Amygdala (tissue), 56 donors: Measurements from ENCODE around the gene SLA2.
A peak's percentile ranks its signal among the peaks of the same experiment; 100 is the strongest.
"Not testable (repeated sequence)": the region's sequence is repeated elsewhere in the genome, so short reads cannot be mapped to it uniquely, and the experiment has no call there.

Source experiments
- DNase-seq, 56 donors: peaks; one replicate each; lab custom pipeline; 2025; lab: John Stamatoyannopoulos, UW

Gene SLA2

DNA sequence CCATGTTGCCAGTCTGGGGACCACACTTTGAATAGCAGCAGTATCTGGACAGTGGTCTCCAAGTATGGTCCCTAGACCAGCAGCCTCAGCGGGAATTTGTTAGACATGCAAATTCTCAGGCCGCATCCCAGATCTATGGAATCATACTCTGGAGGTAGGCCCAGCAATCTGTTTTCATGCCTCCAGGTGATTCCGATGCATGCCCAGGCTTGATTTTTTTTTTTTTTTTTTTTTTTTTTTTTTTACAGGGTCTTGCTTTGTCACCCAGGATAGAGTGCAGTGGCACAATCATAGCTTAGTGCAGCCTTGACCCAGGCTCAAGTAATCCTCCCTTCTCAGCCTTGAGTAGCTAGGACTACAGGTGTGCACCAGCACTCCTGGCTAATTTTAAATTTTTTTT, 682 bp upstream of the SLA2 start:
- no peak for DNase-seq

DNA sequence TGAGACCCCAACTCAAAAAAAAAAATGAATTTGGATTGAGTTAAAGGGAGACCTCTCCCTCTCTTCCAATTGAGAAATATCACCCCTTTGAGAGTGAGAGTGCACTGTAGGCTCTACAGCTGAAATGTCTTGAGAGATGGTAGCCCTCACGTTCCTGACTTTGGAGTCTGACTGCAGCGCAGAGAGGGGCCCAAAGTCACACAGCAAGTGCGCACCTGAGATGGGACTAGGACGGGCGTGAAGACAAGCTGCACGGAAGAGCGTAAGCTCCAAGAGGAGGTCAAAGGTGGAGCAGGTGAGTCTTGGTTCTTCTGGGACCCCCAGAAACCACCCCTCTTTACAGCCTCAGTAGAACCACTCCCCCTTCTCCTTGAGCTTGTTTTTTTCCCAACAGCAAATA, 643 bp downstream of the SLA2 start:
- DNase-seq: no peak

DNA sequence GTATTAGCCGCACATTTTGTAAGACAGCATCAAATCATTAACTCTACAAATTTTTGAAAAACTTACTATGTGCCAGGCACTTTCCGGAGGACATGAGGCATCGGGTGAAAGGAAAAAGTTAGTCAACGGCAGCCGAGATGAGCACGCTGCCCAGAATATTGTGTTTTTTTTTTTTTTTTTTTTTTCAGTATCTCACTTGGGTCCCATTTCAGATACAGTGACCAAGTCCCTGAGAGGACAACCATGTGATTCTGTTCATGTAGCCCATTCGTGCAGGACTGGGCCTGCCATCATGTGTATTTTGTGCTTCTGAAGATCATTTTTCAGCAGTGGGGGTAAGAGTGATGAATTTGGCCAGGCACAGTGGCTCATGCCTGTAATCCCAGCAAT, 1.3 kb downstream of the SLA2 start:
- no peak for DNase-seq

DNA sequence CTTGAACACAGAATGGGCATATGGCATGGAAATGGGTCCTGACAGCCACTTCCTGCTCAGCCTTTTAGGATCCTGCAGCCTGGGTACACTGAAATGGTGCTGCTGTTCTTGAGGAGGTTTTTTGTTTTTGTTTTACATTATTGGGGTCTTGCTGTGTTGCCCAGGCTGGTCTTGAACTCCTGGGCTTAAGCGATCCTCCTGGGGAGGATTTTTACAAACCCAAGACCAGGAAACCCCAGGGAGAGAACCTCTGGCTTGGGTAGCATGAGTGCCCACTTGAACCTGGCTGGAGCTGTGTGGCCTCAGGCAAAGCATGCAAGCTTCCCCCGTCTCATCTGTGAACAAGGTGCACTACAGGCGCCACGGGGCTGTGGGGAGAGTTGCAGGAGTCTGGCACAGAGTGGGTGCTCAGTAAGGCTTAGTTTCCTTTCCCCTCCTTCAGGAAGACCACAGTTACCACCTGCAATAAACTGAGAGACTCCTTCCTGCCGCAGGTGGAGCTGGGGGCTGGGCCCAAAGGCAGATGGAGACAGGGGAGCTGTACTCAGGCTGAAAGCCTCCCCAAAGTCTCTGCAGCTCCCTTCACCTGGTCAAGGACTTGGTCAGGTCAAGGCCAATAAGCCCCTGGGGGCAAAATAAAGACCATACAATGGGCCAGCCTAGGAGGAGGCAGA, 1.8 kb downstream of the SLA2 start:
- no peak for DNase-seq

DNA sequence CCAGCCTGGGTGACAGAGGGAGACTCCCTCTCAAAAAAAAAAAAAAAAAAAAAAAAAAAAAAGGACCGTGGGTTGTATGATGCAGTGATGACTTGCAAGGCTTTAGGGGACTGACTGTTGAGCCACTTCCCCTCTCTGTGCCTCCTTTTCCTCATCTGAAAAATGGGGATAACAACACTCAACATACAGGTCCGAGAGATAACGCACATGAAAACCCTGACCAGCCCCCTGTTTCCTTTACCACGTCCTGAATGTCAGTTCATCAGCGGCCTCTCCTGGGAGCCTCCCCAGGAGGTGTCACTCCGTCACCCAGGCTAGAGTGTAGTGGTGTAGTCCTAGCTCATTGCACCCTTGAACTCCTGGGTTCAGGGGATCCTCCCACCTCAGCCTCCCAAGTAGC, 3.9 kb downstream of the SLA2 start:
- DNase-seq: no peak

DNA sequence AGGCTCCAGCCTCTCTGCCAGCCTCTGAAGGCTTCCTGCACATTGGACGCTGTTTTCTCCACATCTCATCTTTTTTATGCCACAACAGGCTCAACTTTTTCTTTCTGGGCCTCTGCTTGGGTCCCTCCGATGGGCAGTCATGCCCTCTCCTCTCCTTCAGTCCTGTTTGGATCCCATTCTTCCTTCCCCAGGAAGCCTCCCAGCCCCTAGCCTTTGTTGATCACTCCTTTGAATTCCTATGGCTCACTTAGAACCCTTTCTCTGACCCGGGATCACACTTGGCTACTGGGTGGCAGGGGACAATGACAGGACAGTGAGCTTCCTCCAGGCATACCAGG, 4.5 kb downstream of the SLA2 start:
- DNase-seq: no peak

DNA sequence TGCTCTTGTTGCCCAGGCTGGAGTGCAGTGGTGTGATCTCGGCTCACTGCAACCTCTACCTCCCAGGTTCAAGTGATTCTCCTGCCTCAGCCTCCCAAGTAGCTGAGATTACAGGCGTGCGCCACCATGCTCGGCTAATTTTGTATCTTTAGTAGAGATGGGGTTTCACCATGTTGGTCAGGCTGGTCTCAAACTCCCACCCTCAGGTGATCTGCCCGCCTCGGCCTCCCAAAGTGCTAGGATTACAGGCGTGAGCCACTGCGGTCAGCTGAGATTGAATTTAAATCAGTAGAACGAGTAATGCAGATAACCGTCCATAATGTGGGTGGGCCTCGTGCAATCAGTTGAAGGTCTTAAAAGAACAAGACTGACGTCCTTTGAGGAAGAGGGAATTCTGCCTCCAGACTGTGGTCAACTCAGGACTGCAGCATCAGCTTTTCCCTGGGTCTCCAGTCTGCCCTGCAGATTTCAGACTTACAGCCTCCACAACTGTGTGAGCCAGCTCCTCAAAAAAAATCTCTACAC, 7.1 kb downstream of the SLA2 start:
- not testable (repeated sequence) for DNase-seq

DNA sequence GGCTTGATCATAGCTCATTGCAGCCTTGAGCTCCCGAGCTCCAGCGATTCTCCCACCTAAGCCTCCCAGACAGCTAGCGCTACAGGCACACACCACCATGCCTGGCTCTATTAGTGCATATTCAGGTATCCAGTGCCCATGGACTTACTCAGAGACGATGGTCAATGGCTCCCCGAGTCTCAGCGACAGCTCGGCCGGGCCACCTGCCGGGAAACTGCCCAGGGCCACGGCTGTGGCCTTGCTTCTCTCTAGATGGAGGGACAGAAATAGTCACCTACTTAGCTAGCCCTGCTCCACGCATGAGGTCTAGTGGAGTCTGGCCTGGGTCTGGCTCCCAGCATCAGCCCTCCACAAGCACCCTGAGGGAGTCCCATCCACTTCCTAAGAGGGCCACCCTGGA, 11.7 kb downstream of the SLA2 start:
- no peak for DNase-seq

DNA sequence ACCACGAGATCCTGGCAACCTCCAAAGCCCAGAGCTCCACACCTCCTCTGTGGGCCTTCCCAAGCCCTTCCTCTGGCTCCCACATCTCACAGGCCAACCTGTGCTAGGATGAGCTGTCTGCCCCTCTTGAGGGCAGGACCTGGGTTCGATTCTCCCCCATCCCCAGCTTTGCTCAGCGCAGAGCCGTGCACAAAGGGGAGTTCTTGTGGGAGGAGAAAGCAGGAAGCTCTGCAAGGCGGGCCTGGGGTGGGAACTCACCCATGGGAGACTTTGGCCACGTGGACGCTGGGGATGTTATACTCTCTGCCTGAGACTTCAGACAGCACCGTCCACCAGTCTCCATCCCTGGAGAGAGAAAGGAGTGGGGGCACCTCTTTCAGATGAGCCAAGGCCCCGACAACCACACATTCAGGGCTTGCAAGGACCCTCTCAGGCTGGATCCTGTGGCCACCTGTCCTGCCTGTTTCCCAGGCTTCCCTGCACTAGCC, 12.7 kb downstream of the SLA2 start:
- no peak for DNase-seq

DNA sequence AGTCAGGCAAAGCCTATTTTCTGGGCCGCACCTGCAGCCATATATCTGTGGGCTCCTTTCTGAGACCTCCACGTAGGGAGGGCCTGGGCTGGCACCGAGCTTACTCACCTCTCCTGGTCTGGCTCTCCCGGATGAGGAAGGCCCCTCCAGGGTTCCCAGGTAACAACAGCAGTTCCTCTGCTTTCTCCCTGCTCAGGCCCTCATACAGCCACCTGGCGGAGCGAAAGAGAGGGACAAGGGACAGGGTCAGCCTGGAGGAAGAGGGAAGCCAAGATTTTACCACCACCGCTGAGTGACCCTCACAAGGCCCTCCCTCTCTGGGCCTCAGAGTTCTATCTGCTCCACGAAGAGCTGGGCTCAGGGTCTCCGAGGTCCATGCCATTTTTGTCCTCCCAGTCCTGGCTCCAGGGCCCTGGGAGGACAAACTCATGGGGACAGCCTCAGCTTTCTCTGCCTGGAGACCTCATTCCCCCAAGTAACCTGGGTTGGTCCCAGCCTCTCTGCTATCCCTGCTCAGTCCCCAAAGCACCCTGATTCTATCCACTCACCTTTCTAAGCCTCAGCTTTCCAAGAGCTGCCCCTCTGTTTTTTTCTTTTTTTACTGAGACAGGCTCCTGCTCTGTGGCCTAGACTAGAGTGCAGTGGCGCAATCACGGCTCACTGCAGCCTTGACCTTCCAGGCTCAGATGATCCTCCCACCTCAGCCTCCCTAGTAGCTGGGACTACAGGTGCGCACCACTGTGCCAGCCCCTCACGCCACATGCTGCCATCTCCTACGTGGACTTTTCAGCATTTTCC, 13.3 kb downstream of the SLA2 start:
- DNase-seq: no peak

DNA sequence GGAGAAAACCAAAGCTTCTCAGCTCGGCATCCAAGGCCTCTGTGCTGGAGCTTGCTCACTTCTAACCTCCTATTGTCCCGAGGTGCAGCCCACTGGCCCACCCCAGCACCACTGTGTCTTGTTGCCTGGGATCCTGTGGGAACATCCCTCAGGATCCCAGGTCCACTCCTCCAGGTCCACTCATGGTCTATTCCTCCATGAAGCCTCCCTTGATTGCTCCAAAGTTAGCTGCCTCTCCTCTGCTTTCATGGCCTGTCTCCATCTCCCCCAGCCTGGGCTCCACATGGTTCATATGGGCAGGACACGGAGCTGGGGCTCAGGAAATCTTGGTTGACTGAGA, 13.9 kb downstream of the SLA2 start:
- DNase-seq: no peak

DNA sequence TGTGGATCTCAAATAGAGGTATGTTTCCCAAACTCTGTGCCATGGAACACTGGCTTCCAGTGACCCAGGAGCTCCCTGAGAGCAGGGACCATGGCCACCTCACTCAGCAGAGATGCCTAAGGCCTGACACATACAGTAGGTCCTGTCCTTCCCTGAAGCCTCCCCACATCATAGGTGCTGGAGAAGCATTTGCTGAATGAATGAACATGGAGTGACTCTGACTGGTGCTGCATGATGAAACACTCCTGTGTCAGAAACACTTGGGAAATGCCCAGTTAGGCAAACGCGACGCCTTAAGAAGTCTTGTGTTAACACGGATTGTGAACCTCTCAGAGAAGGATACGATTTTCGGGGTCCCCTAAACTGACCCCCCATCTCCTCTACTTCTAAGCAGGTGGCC, 14.3 kb downstream of the SLA2 start:
- DNase-seq: no peak

DNA sequence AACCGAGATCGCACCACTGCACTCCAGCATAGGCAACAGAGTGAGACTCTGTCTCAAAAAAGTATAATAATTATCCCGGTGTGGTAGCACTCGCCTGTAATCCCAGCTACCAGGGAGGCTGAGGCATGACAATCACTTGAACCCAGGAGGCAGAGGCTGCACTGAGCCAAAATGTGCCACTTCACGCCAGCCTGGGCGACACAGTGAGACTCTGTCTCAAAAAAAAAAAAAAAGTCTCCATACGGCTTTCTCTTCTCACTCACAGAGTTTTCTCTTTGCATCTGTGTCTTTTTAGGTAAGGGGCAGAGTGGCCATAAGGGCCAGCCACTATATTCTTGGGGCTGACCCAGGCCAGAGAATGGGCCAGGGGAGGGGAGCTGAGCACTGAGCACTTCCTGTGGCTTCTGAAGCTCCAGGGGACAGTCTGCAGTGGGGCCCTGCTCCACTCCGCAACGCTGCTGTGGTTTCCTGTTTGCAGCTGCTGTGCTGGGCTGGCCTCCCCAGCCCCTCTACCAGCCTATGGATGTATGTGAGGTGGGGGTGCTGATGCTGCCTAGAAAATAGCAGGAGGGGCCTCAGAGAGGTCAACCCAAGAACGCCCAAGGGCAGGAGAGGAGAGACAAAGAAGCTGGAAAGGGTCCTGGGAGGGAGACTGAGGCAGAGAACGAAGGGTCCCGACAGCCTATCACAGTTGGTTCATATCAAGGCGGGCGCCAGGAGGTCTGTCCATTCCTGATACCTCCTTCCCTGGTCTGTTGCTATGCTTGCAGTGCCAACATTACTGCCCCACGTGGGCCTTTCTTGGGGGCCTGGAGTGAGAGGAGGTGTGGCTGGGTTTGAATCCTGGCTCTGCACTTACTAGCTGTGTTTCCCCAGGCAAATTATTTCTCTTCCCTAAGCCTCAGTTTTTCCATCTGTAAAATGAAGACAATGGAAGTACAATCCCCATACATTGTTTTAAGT, 16.0 kb downstream of the SLA2 start:
- no peak for DNase-seq

DNA sequence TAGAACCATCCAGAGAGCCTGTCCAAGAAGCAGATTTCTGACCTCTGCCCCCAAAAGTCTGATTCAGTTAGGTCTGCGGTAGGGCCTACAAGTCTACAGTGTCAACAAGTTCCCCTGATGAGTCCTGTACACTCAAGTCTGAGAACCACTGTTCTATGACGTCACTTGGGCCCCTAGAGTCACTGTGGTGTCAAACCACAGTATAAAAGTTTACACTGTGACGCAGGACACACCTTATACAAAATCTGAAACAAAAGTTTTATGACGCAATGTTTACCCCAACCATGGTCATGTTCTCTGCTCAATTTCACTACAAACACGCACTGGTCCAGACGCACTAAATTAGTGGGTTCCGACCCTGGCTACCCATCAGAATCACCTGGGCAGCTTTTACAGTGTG, 17.9 kb downstream of the SLA2 start:
- DNase-seq: no peak

DNA sequence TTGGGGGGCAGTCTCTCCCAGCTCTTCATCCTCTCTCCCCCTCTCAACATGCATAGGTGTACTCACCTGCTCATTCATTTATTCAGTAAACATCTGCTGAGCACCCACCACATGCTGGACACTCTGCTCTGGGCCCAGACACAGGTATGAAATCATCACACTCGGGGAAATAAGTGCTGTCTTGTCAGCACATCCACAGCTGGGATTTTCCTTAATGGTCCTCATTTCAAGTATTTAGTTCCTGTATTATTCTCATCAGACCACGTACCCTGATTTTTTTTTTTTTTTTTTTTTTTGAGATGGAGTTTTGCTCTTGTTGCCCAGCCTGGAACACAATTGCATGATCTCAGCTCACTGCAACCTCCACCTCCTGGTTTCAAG, 21.1 kb downstream of the SLA2 start:
- no peak for DNase-seq

DNA sequence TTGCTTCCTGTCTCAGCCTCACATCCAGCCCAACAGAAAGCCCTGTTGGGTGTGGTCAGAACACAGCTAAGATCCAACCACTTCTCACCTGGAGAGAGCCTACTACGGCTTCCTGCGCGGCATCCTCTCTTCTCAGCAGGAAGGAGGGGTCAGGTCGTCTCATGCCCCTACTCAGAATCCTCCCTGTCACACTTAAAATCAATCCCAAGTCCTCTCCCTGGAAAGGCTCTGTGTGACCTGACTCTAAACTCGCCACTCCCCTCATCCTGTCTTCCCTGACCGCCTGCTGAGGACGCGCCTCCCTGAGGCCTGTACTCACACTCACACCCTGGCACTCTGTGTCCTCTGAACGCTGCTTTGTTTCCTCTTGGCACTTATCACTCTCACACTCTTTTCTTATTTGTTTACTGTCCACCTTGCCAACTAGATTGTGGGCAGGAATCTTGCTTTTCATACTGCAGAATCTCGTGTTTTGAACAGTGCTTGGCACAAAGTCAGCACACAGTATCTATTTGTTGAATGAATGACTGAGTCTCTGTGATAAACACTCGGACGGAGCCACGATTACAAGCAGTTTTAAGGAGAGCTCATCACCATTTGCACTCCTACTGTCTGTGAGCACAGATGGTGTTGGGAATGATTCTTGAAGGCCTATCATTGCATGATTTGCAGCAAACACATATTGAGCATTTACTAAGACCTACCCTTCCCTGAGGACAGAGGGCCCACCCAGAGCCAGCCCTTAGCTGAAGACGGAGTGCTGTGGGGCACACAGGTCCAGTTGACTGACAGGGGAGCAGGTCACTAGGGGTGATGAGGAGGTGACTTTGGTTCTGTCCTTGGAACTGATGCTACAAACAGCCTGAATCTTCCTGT, 21.7 kb downstream of the SLA2 start:
- DNase-seq: peak in 13 of 56 donors; percentile 1 to 65 (median 12)

DNA sequence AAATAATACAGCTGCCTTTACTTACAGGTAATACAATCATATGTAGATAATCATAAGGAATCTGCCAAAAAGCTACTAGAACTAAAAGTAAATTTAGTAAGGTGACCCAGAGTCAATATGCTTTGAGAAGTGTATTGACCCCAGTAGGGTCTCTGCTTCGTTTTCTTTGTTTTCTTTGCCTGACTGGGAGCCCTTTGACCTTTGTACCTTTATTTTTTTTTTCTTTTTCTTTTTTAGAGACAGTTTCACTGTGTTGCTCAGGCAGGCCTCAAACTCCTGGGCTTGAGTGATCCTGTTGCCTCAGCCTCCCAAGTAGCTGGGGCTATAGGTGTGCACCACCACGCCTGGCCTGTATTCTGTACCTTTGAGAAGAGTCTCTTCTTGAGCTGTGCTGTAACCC, 22.6 kb downstream of the SLA2 start:
- no peak for DNase-seq

DNA sequence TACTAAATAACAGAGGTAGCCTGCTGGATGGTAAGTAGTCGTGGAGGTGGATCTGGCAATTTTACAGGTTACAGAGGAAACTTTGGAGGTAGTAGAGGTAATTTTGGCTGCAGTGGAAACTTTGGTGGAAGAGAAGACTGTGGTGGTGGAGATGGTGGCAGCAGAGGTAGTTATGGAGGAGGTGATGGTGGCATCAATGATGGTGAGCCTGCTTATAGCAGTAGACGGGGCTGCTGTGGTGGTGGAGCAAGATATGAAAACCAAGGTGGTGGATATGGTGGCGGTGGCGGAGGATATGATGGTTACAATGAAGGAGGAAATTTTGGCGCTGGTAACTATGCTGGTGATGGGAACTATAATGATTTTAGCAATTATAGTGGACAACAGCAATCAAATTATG, 25.1 kb downstream of the SLA2 start:
- no peak for DNase-seq

DNA sequence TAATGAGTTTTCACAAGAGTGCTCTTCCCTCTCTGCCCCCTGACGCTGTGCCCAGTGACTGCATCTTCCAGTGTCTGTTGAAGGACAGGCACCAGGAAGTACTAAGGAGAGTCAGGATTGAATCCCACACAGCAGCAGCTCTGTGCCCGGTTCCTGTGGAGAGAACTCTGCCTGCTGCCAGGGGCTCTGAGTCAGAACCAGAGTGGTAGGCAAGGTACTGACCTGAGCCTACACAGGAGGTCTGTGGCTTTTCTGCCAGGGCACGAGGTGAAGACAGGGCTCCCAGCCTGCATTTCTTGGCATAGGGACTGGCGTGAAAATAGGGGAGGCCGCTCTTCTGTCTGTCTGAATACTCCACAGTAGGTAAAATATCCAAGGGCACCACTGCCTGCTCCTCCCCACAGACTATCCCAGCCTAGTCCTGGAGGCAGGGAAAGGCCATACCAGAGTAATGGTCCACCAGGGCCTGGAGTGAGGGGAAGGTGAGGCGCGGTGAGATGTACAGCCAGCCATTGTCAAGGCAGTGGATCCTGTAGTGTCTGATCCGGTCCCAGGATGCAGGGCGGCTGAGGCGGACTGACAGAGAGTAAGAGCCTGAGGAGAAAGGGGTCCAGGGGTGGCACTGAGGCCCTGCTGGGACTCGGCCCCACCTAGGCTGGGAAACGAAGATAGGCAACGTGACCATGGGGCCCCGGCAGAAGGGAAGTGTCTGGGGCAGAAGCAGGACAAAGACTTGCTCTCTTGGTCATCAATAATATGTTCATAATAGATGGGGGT, 31.0 kb downstream of the SLA2 start:
- no peak for DNase-seq
